HL-60 (cell line): ENCODE measurements around the gene XPO5.

Source experiments
- DNase-seq, 2 experiments: peaks; one replicate each; pipeline ENCODE4 v3.0.0-alpha.2; 2010 to 2020; ENCODE audit warnings: low read depth in 1 of 2, low spot score in 1 of 2
- H3K27ac ChIP-seq: fragments of 250-450 bp; sonication (Bioruptor Pico); replicated peaks from 2 replicates; pipeline ENCODE4 v1.5.1; 2020; ENCODE audit warnings: mild to moderate bottlenecking, moderate library complexity
- H3K27me3 ChIP-seq: fragments of 250-450 bp; sonication (Bioruptor Pico); 2 replicates; pipeline ENCODE4 v1.5.1; 2021; ENCODE audit warnings: mild to moderate bottlenecking, moderate library complexity; ENCODE audit not compliant: insufficient read depth, poor library complexity, severe bottlenecking
- H3K4me3 ChIP-seq: replicated peaks from 2 replicates; pipeline ENCODE4 v1.5.1; 2011; ENCODE audit warnings: mild to moderate bottlenecking, control low read depth, low read length; ENCODE audit not compliant: insufficient read depth
- GABPA ChIP-seq: IDR thresholded peaks from 2 replicates; pipeline ENCODE4 v1.6.1; 2012; ENCODE audit warnings: low read depth
- POLR2AphosphoS5 ChIP-seq: IDR thresholded peaks from 2 replicates; pipeline ENCODE4 v1.6.1; 2012; ENCODE audit warnings: low read depth
- SPI1 ChIP-seq: IDR thresholded peaks from 2 replicates; pipeline ENCODE4 v1.6.1; 2012; ENCODE audit warnings: low read depth, mild to moderate bottlenecking, borderline replicate concordance
- TF ChIP-seq, protein P1 (sequence below): IDR thresholded peaks from one replicate; pipeline ENCODE4 v1.5.1; 2011; ENCODE audit warnings: low read length, control low read depth, inconsistent platforms; ENCODE audit not compliant: insufficient read depth
- TF ChIP-seq, protein P2 (sequence below): IDR thresholded peaks from 2 replicates; pipeline ENCODE4 v1.6.1; 2012; ENCODE audit warnings: low read depth; ENCODE audit not compliant: insufficient replicate concordance

XPO5 gene

DNA sequence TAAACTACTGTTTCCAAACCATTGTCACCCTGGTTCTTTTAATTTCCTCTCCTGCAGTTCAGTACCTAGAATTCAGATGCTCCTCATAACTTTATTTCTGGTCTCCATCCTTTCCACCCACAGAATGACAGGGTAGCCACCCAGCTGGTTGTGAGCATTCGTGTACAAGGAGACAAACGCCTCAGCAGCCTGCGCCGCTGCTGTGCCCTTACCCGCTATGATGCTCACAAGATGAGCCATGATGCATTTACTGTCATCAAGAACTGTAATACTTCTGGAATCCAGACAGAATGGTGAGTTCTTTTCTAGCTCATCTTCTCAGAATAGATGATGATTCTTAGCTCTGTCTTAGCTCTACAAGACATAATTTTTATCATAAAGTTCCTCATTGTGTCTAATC is 34.6 kb upstream of the XPO5 start:
- Histone ChIP-seq H3K27me3 (no peaks in the 10 kb centered on the region), H3K4me3 (no peak overlapping the region), H3K27ac (no peak overlapping the region)
- no peak for TF ChIP-seq POLR2AphosphoS5
- TF ChIP-seq, protein P1, sequence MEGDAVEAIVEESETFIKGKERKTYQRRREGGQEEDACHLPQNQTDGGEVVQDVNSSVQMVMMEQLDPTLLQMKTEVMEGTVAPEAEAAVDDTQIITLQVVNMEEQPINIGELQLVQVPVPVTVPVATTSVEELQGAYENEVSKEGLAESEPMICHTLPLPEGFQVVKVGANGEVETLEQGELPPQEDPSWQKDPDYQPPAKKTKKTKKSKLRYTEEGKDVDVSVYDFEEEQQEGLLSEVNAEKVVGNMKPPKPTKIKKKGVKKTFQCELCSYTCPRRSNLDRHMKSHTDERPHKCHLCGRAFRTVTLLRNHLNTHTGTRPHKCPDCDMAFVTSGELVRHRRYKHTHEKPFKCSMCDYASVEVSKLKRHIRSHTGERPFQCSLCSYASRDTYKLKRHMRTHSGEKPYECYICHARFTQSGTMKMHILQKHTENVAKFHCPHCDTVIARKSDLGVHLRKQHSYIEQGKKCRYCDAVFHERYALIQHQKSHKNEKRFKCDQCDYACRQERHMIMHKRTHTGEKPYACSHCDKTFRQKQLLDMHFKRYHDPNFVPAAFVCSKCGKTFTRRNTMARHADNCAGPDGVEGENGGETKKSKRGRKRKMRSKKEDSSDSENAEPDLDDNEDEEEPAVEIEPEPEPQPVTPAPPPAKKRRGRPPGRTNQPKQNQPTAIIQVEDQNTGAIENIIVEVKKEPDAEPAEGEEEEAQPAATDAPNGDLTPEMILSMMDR: no peak
- TF ChIP-seq GABPA: no peak
- TF ChIP-seq, protein P2, sequence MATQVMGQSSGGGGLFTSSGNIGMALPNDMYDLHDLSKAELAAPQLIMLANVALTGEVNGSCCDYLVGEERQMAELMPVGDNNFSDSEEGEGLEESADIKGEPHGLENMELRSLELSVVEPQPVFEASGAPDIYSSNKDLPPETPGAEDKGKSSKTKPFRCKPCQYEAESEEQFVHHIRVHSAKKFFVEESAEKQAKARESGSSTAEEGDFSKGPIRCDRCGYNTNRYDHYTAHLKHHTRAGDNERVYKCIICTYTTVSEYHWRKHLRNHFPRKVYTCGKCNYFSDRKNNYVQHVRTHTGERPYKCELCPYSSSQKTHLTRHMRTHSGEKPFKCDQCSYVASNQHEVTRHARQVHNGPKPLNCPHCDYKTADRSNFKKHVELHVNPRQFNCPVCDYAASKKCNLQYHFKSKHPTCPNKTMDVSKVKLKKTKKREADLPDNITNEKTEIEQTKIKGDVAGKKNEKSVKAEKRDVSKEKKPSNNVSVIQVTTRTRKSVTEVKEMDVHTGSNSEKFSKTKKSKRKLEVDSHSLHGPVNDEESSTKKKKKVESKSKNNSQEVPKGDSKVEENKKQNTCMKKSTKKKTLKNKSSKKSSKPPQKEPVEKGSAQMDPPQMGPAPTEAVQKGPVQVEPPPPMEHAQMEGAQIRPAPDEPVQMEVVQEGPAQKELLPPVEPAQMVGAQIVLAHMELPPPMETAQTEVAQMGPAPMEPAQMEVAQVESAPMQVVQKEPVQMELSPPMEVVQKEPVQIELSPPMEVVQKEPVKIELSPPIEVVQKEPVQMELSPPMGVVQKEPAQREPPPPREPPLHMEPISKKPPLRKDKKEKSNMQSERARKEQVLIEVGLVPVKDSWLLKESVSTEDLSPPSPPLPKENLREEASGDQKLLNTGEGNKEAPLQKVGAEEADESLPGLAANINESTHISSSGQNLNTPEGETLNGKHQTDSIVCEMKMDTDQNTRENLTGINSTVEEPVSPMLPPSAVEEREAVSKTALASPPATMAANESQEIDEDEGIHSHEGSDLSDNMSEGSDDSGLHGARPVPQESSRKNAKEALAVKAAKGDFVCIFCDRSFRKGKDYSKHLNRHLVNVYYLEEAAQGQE: no peak
- TF ChIP-seq SPI1: no peak
- DNase-seq: no peak

DNA sequence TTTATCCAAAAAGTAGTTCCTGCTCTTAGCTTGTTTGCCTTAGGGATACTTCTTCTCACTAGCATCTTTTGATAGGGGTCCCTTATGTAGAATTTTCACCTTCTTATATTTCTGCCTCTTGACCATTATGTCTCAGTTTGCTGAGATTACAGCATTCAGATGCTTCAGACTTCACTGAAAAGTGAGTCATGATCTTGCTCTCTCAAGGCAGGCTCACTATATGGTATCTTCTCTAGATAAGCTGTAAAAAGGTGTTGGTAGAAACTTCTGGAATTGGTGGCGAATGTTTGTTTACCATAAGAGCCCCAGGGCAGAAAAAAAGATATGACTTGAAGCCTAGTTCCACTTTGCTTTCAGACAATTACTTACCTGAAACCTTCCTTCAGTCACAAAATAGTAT is 33.6 kb upstream of the XPO5 start:
- TF ChIP-seq, protein P1: no peak
- TF ChIP-seq, protein P2: no peak
- TF ChIP-seq GABPA (no peak), POLR2AphosphoS5 (no peak), SPI1 (no peak)
- Histone ChIP-seq H3K27me3 (no peaks in the 10 kb centered on the region), H3K27ac (no peak overlapping the region), H3K4me3 (no peak overlapping the region)
- no peak for DNase-seq

- H3K27ac ChIP-seq: no peak overlapping the region
- DNase-seq: peak in 1 of 2 experiments; percentile 19
Measured at GRCh38 chr6:43608807-43609206, 33.0 kb upstream of the XPO5 start.

DNA sequence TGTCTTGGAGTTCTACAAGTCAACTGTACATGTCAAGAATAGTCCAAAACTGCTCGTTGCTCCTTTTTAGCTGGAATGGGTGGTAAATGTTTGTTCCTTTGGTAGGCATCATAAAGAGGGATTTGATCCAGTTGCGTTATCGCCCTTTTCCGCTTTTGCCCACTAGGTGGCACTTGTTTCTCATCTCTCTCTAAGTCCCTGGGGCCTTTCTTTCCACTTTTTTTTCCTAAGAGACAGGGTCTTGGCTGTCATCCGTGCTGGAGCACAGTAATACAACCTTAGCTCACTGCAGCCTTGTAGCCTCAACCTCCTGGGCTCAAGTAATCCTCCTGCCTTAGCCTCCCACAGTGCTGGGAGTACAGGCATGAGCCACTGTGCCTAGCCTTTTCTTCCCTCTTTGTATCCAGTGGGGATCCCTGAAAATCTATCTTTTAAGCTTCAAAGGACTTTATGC is 32.5 kb upstream of the XPO5 start:
- H3K27ac ChIP-seq: no peak overlapping the region
- no peak overlapping the region for H3K4me3 ChIP-seq
- H3K27me3 ChIP-seq: no peaks in the 10 kb centered on the region
- DNase-seq: peak; percentile 37 to 62
- TF ChIP-seq, protein P1: peak; percentile 80
- TF ChIP-seq POLR2AphosphoS5: no peak
- TF ChIP-seq, protein P2: no peak

More at GRCh38 chr6:43608807-43609206, 33.0 kb upstream of the XPO5 start:
- H3K27me3 ChIP-seq: no peaks in the 10 kb centered on the region
- H3K4me3 ChIP-seq: no peak overlapping the region
- TF ChIP-seq GABPA (no peak), SPI1 (peak; percentile 98)
